A549 (cell line): Measurements from ENCODE around the gene DNAJC15.

ENCODE experiments used
- ESRRA ChIP-seq: fragments of 150-350 bp; IDR thresholded peaks from 2 replicates; pipeline ENCODE4 v1.6.1; 2014; ENCODE audit warnings: mild to moderate bottlenecking, low read length, borderline replicate concordance
- MAZ ChIP-seq: fragments of 150-350 bp; IDR thresholded peaks from 2 replicates; pipeline ENCODE4 v1.6.1; 2014; ENCODE audit warnings: antibody characterized with exemption, low read depth, low read length, borderline replicate concordance
- POLR2A ChIP-seq: IDR thresholded peaks from 2 replicates; pipeline ENCODE4 v1.6.1; 2012; ENCODE audit warnings: mild to moderate bottlenecking, low read length
- TF ChIP-seq, protein P1 (sequence below): fragments of >200 bp; sonication (Bioruptor Twin); formaldehyde crosslinking; IDR thresholded peaks from 3 replicates; pipeline ENCODE4 v1.5.1; 2016
- TF ChIP-seq, protein P2 (sequence below): fragments of 200-600 bp; sonication (generic); IDR thresholded peaks from 2 replicates; pipeline ENCODE4 v1.6.1; 2016; ENCODE audit warnings: antibody characterized with exemption, mild to moderate bottlenecking, moderate library complexity
- TF ChIP-seq, protein P3 (sequence below): fragments of 450-650 bp; IDR thresholded peaks from 2 replicates; pipeline ENCODE4 v1.6.1; 2014; ENCODE audit warnings: antibody characterized with exemption

DNA sequence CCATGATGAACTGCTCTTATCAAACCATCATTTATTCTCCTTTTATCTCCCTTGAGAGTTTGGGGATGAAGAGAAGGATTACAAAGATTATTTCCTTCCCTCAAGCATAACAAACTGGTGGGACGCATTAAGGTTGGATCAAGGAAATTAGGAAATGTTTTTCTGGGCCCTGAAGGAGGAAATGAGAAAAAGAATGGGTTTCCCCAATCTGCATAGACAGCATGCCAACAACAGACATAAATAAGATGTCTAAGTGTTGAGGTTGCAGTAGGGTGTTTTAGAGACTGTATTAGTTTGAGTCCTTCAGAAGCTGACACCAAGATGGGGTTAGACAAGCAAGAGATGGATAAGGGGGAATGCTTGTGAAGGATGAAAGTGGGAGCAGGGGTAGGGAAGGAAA is 38.7 kb upstream of the DNAJC15 start:
- TF ChIP-seq, protein P1, sequence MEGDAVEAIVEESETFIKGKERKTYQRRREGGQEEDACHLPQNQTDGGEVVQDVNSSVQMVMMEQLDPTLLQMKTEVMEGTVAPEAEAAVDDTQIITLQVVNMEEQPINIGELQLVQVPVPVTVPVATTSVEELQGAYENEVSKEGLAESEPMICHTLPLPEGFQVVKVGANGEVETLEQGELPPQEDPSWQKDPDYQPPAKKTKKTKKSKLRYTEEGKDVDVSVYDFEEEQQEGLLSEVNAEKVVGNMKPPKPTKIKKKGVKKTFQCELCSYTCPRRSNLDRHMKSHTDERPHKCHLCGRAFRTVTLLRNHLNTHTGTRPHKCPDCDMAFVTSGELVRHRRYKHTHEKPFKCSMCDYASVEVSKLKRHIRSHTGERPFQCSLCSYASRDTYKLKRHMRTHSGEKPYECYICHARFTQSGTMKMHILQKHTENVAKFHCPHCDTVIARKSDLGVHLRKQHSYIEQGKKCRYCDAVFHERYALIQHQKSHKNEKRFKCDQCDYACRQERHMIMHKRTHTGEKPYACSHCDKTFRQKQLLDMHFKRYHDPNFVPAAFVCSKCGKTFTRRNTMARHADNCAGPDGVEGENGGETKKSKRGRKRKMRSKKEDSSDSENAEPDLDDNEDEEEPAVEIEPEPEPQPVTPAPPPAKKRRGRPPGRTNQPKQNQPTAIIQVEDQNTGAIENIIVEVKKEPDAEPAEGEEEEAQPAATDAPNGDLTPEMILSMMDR, result no peak
- TF ChIP-seq, protein P2, sequence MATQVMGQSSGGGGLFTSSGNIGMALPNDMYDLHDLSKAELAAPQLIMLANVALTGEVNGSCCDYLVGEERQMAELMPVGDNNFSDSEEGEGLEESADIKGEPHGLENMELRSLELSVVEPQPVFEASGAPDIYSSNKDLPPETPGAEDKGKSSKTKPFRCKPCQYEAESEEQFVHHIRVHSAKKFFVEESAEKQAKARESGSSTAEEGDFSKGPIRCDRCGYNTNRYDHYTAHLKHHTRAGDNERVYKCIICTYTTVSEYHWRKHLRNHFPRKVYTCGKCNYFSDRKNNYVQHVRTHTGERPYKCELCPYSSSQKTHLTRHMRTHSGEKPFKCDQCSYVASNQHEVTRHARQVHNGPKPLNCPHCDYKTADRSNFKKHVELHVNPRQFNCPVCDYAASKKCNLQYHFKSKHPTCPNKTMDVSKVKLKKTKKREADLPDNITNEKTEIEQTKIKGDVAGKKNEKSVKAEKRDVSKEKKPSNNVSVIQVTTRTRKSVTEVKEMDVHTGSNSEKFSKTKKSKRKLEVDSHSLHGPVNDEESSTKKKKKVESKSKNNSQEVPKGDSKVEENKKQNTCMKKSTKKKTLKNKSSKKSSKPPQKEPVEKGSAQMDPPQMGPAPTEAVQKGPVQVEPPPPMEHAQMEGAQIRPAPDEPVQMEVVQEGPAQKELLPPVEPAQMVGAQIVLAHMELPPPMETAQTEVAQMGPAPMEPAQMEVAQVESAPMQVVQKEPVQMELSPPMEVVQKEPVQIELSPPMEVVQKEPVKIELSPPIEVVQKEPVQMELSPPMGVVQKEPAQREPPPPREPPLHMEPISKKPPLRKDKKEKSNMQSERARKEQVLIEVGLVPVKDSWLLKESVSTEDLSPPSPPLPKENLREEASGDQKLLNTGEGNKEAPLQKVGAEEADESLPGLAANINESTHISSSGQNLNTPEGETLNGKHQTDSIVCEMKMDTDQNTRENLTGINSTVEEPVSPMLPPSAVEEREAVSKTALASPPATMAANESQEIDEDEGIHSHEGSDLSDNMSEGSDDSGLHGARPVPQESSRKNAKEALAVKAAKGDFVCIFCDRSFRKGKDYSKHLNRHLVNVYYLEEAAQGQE, result no peak
- TF ChIP-seq MAZ (no peak), ESRRA (no peak), POLR2A (no peak)
- TF ChIP-seq, protein P3, sequence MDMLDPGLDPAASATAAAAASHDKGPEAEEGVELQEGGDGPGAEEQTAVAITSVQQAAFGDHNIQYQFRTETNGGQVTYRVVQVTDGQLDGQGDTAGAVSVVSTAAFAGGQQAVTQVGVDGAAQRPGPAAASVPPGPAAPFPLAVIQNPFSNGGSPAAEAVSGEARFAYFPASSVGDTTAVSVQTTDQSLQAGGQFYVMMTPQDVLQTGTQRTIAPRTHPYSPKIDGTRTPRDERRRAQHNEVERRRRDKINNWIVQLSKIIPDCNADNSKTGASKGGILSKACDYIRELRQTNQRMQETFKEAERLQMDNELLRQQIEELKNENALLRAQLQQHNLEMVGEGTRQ, result no peak
